ENCODE measurements around the gene ABO.

ABO gene

GRCh38 chr9:133261103-133261752 is 13.8 kb downstream of the ABO start:
- H3K4me1 Mint-ChIP-seq = no peaks in the 10 kb centered on the region
- no peak for TF ChIP-seq CTCF (IDR thresholded peaks at IDR 0.05; ENCODE audit: unreplicated experiment in 3 of 3)

GRCh38 chr9:133260334-133261102 is 14.5 kb downstream of the ABO start:
- no peak overlapping the region for H3K27ac Mint-ChIP-seq
- H3K27me3 Mint-ChIP-seq (ENCODE audit: low read depth) = peaks cover 16% of the 10 kb centered on the region
- H3K4me1 Mint-ChIP-seq = no peaks in the 10 kb centered on the region
- no peak overlapping the region for H3K4me3 Mint-ChIP-seq
- no peak for TF ChIP-seq CTCF (IDR thresholded peaks at IDR 0.05; ENCODE audit: unreplicated experiment in 3 of 3)
- peaks cover 3% of the 10 kb centered on the region for H3K36me3 Mint-ChIP-seq (ENCODE audit: low read depth)
- H3K9me3 Mint-ChIP-seq = peaks cover 4% of the 10 kb centered on the region

More at GRCh38 chr9:133261103-133261752, 13.8 kb downstream of the ABO start:
- H3K27me3 Mint-ChIP-seq (ENCODE audit: low read depth) = peaks cover 16% of the 10 kb centered on the region
- peaks cover 3% of the 10 kb centered on the region for H3K36me3 Mint-ChIP-seq (ENCODE audit: low read depth)
- H3K27ac Mint-ChIP-seq = no peak overlapping the region
- peaks cover 4% of the 10 kb centered on the region for H3K9me3 Mint-ChIP-seq
- no peak overlapping the region for H3K4me3 Mint-ChIP-seq

GRCh38 chr9:133258061-133259015 is 16.7 kb downstream of the ABO start:
- Mint-ChIP-seq H3K9me3 (peaks cover 2% of the 10 kb centered on the region), H3K4me1 (no peaks in the 10 kb centered on the region), H3K27ac (peak overlapping the region; percentile 31 to 89 (median 52)), H3K4me3 (no peak overlapping the region), H3K36me3 (ENCODE audit: low read depth) (peaks cover 3% of the 10 kb centered on the region), H3K27me3 (ENCODE audit: low read depth) (peaks cover 12% of the 10 kb centered on the region)
- no peak for TF ChIP-seq CTCF (IDR thresholded peaks at IDR 0.05; ENCODE audit: unreplicated experiment in 3 of 3)

- Mint-ChIP-seq H3K27me3 (ENCODE audit: low read depth) (peaks cover 12% of the 10 kb centered on the region), H3K4me1 (no peaks in the 10 kb centered on the region), H3K27ac (peak overlapping the region; percentile 31 to 89 (median 52)), H3K9me3 (peaks cover 2% of the 10 kb centered on the region), H3K4me3 (no peak overlapping the region), H3K36me3 (ENCODE audit: low read depth) (peaks cover 3% of the 10 kb centered on the region)
- no peak for TF ChIP-seq CTCF (IDR thresholded peaks at IDR 0.05; ENCODE audit: unreplicated experiment in 3 of 3)
Observed at GRCh38 chr9:133257465-133257956, 17.5 kb downstream of the ABO start.

GRCh38 chr9:133256686-133257091 is 18.3 kb downstream of the ABO start:
- Mint-ChIP-seq H3K36me3 (ENCODE audit: low read depth) (no peaks in the 10 kb centered on the region), H3K27me3 (ENCODE audit: low read depth) (peaks cover 8% of the 10 kb centered on the region), H3K27ac (peak overlapping the region in 1 of 3 experiments; percentile 55), H3K4me1 (no peaks in the 10 kb centered on the region), H3K4me3 (no peak overlapping the region), H3K9me3 (peaks cover 2% of the 10 kb centered on the region)
- TF ChIP-seq CTCF (IDR thresholded peaks at IDR 0.05; ENCODE audit: unreplicated experiment in 3 of 3) = no peak
